Measurements from ENCODE around the gene NIPAL3. TPM values are rescaled to one million over a fixed set of nuclear protein-coding genes. Genes with fewer than 3 reads are reported as not detected.

NIPAL3 gene
- total RNA-seq, 1 experiment from 2014 or later, result 7.7 TPM

DNA sequence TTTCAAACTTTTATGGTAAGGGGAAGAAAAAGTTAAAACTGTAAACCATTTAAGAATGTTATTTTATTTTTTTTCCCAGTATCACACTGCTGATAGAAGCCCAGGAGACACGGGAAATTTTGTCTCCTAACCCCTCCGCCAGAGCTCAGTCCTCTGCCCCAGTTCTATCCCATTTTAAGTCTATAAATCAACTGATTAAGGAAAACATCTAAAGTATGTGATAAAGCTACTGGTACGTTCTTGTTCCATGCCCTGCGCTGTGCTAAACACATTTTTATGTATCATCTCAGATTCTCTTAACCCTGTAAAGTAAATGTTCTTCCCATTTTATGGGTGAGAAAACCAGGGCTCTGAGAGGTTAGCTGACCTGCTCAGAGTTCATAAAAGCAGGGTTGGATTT is 34.7 kb downstream of the NIPAL3 start:
- Histone ChIP-seq H4K5ac (ENCODE audit: insufficient read length, low read depth, low read length) (no peak overlapping the region), H2BK20ac (ENCODE audit: low read depth, low read length, poor library complexity, severe bottlenecking) (no peak overlapping the region), H3K14ac (ENCODE audit: insufficient read depth, low read length) (no peak overlapping the region), H3K79me2 (ENCODE audit: insufficient read depth, low read length) (no peaks in the 10 kb centered on the region), H3K4me1 (ENCODE audit: insufficient read depth, low read length) (no peaks in the 10 kb centered on the region), H3K9me3 (ENCODE audit: control insufficient read depth, low read depth, low read length) (no peaks in the 10 kb centered on the region), H3K9ac (ENCODE audit: extremely low read depth, insufficient read length, low read length) (no peak overlapping the region), H2BK15ac (ENCODE audit: low read depth, low read length) (no peak overlapping the region), H4K20me1 (ENCODE audit: control insufficient read depth, insufficient read depth, insufficient read length) (no peaks in the 10 kb centered on the region), H2BK5ac (ENCODE audit: insufficient read length, low read length) (no peak overlapping the region), H2BK120ac (ENCODE audit: low read depth, low read length, poor library complexity, severe bottlenecking) (no peak overlapping the region), H2AK5ac (ENCODE audit: insufficient read length, low read length) (no peak overlapping the region), H3K4ac (ENCODE audit: low read depth, low read length) (no peak overlapping the region), H3K18ac (ENCODE audit: insufficient read length, low read depth, low read length) (no peak overlapping the region), H3K79me1 (ENCODE audit: insufficient read depth, low read depth, low read length, poor library complexity, severe bottlenecking) (no peaks in the 10 kb centered on the region), H3K23ac (ENCODE audit: insufficient read length, low read depth, low read length) (no peak overlapping the region), H3T11ph (ENCODE audit: low read length) (no peak overlapping the region), H4K8ac (replicated peaks; ENCODE audit: insufficient read length, low read depth, low read length) (no peak overlapping the region), H3K4me2 (ENCODE audit: insufficient read depth, insufficient read length, low read length) (no peak overlapping the region), H3K27me3 (ENCODE audit: insufficient read depth, low read length) (no peaks in the 10 kb centered on the region), H2AFZ (ENCODE audit: low read length) (no peak overlapping the region), H4K91ac (ENCODE audit: insufficient read length, low read depth, low read length) (no peak overlapping the region), H3K23me2 (ENCODE audit: insufficient read length, low read depth, low read length, poor library complexity, severe bottlenecking) (no peaks in the 10 kb centered on the region), H3K56ac (ENCODE audit: insufficient read length, low read depth, low read length) (no peak overlapping the region), H2BK12ac (ENCODE audit: insufficient read length, low read depth, low read length) (no peak overlapping the region), H3K27ac (ENCODE audit: insufficient read length, low read depth, low read length) (no peak overlapping the region)
- H3K4me1 Mint-ChIP-seq, result no peaks in the 10 kb centered on the region
- WGBS (ENCODE audit: extremely low coverage, insufficient read length, low lambda C conversion rate), result no CpG with 5 or more reads among the region's 4 CpGs
- no peak overlapping the region; a peak in 1 of 7 replicates for H3K27ac Mint-ChIP-seq
- peaks cover 0 to 7% (median 5%) of the 10 kb centered on the region in 3 experiments; a peak in 4 of 7 replicates for H3K36me3 Mint-ChIP-seq (ENCODE audit: insufficient read depth in 1 of 3, low read depth in 3 of 3)
- no peaks in the 10 kb centered on the region for H3K27me3 Mint-ChIP-seq (ENCODE audit: low read depth)
- TF ChIP-seq CTCF (conservative IDR thresholded peaks at IDR 0.05), result no peak
- no peak overlapping the region for H3K4me3 Mint-ChIP-seq
- no peak for DNase-seq
- H3K9me3 Mint-ChIP-seq, result no peaks in the 10 kb centered on the region

Measured in H9 (cell line).